ENCODE measurements around the gene SHKBP1. TPM values are rescaled to one million over a fixed set of nuclear protein-coding genes. Genes with fewer than 3 reads are reported as not detected.
A peak's percentile ranks its signal among the peaks of the same experiment; 100 is the strongest.

Gene SHKBP1
- total and polyA plus RNA-seq, 4 experiments from 2014 or later = 137 to 170 (median 161) TPM

DNA sequence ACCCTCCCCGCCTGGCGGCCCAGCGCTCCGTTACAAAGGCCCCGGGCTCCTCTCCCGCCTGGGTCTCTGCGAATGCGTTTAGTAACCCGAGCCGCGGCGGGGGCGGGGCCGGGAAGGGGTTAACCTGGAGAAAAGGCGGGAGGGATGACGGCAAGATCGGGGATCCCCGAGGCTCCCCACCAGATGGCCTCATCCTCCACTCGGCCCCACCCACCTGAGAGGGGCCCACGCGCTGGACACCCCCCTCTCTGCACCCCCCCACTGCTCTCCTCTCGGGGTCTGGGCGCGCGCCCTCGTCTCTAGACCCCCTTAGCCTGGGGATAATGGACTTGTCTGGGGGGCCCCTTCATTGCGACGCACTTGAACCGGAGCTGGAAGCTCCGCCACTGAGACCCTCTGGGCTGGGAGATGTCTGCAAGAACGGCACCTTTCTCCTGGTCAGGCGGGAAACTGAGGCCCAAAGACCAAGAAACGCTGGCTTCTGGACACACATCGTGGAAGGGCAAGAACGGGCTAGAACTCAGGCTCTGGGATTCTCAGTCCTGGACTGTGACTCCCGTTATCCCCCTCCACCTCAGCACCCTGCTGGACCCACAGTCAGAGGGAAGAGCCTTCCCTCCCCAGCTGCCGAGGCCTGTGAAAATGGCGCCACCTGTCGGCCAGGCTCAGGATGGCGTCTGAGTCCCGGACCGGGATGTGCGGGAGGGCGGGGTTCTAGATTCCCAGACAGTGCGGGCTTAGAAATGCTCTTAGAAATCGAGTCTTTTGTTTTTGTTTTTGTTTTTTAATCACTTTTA, 21.6 kb downstream of the SHKBP1 start:
- H3K4me1 Mint-ChIP-seq = peaks cover 34 to 63% (median 47%) of the 10 kb centered on the region in 4 donors

DNA sequence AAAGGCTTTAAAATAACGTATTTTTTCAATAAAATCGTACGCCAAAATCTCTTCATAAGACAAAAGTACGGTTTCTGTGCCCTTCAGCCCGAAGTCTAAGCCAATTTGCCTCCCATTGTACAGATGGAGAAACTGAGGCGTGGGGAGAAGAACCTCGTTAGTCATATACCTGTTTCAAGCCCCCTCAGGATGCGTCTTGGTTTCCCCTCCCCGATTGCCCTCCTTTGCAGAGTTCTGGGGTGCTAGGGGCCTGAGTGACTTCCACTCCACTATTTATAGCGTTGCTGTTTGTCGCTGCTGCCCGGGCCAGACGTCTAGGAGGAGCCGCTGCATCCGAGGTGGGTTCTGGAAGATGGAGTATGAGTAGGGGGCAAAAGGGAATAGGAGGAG, 22.2 kb downstream of the SHKBP1 start:
- intact Hi-C loops (cut with micrococcal nuclease) = loop anchor here (1.0 kb wide), 3 partner anchors 50 to 294 kb away; no protein-coding TSS in a partner anchor
- Histone ChIP-seq H3K4me1 (ENCODE audit: insufficient read depth, low read length) (peaks cover 70% of the 10 kb centered on the region), H3K36me3 (ENCODE audit: insufficient read depth, low read length) (no peaks in the 10 kb centered on the region), H3K27me3 (ENCODE audit: insufficient read depth, low read length) (peaks cover 26% of the 10 kb centered on the region), H3K4me3 (ENCODE audit: low read length in 2 of 2) (no peak overlapping the region), H3K9me3 (ENCODE audit: control insufficient read depth in 1 of 2, low read length in 2 of 2) (no peaks in the 10 kb centered on the region), H3K27ac (ENCODE audit: low read depth, low read length) (no peak overlapping the region)
- ChIA-PET POLR2A (ENCODE audit: partially characterized antibody) (interaction anchor here (0.8 to 7.8 kb wide), 4 partner anchors 7 to 50 kb away, joined by 3 to 71 read pairs (median 6); no protein-coding TSS in a partner anchor), CTCF (ENCODE audit: partially characterized antibody) (interaction anchor here (0.9 to 6.8 kb wide), 8 partner anchors 11 to 294 kb away, joined by 4 to 57 read pairs (median 11); no protein-coding TSS in a partner anchor)
- peaks cover 19 to 29% of the 10 kb centered on the region in 2 donors for H3K27me3 Mint-ChIP-seq
- peaks cover 37 to 69% (median 50%) of the 10 kb centered on the region in 4 donors for H3K4me1 Mint-ChIP-seq
- no peak for DNase-seq
- H3K27ac Mint-ChIP-seq = peak overlapping the region in 3 of 7 donors; percentile 28 to 83 (median 66)
- peak overlapping the region in 4 of 8 donors; percentile 44 to 58 (median 55) for H3K4me3 Mint-ChIP-seq
- H3K9me3 Mint-ChIP-seq = peaks cover 0 to 1% (median 0%) of the 10 kb centered on the region in 8 donors
- H3K36me3 Mint-ChIP-seq = no peaks in the 10 kb centered on the region

More for the DNA sequence above, 21.6 kb downstream of the SHKBP1 start:
- POLR2A ChIA-PET (ENCODE audit: partially characterized antibody) = interaction anchor here (0.8 to 7.8 kb wide), 4 partner anchors 8 to 28 kb away, joined by 3 to 71 read pairs (median 4); no protein-coding TSS in a partner anchor
- Histone ChIP-seq H3K4me3 (ENCODE audit: low read length in 2 of 2) (no peak overlapping the region), H3K27me3 (ENCODE audit: insufficient read depth, low read length) (peaks cover 26% of the 10 kb centered on the region), H3K9me3 (ENCODE audit: control insufficient read depth in 1 of 2, low read length in 2 of 2) (no peaks in the 10 kb centered on the region), H3K36me3 (ENCODE audit: insufficient read depth, low read length) (no peaks in the 10 kb centered on the region), H3K27ac (ENCODE audit: low read depth, low read length) (no peak overlapping the region), H3K4me1 (ENCODE audit: insufficient read depth, low read length) (peaks cover 64% of the 10 kb centered on the region)
- Mint-ChIP-seq H3K9me3 (peaks cover 0 to 1% (median 0%) of the 10 kb centered on the region in 8 donors), H3K4me3 (peak overlapping the region in 4 of 8 donors; percentile 45 to 58 (median 55)), H3K36me3 (no peaks in the 10 kb centered on the region), H3K27me3 (peaks cover 19 to 29% of the 10 kb centered on the region in 2 donors), H3K27ac (peak overlapping the region in 3 of 7 donors; percentile 28 to 68 (median 42))
- CTCF ChIA-PET (ENCODE audit: partially characterized antibody) = interaction anchor here (0.8 to 6.8 kb wide), 8 partner anchors 12 to 293 kb away, joined by 3 to 57 read pairs (median 11); no protein-coding TSS in a partner anchor
- intact Hi-C loops (cut with micrococcal nuclease) = loop anchor here (1.0 kb wide), 2 partner anchors 49 to 69 kb away; no protein-coding TSS in a partner anchor
- peak; percentile 76 to 83 (median 78) for DNase-seq

- Mint-ChIP-seq H3K4me3 (peak overlapping the region in 7 of 8 donors; percentile 52 to 76 (median 68)), H3K4me1 (peaks cover 37 to 69% (median 50%) of the 10 kb centered on the region in 4 donors), H3K9me3 (peaks cover 0 to 3% (median 0%) of the 10 kb centered on the region in 8 donors), H3K27me3 (peaks cover 19 to 29% of the 10 kb centered on the region in 2 donors), H3K36me3 (no peaks in the 10 kb centered on the region), H3K27ac (peak overlapping the region in 6 of 7 donors; percentile 0 to 67 (median 14))
- Histone ChIP-seq H3K27ac (ENCODE audit: low read depth, low read length) (no peak overlapping the region), H3K4me1 (ENCODE audit: insufficient read depth, low read length) (peaks cover 71% of the 10 kb centered on the region), H3K36me3 (ENCODE audit: insufficient read depth, low read length) (no peaks in the 10 kb centered on the region), H3K27me3 (ENCODE audit: insufficient read depth, low read length) (peaks cover 26% of the 10 kb centered on the region), H3K9me3 (ENCODE audit: control insufficient read depth in 1 of 2, low read length in 2 of 2) (no peaks in the 10 kb centered on the region), H3K4me3 (ENCODE audit: low read length in 2 of 2) (no peak overlapping the region)
- POLR2A ChIA-PET (ENCODE audit: partially characterized antibody) = interaction anchor here (0.6 to 7.8 kb wide), 5 partner anchors 10 to 179 kb away, joined by 3 to 71 read pairs (median 8); no protein-coding TSS in a partner anchor
- peak in 1 of 5 donors; percentile 65 for DNase-seq
- intact Hi-C loops (cut with micrococcal nuclease) = loop anchor here (1.0 kb wide), 1 partner anchor 294 kb away; no protein-coding TSS in a partner anchor
- CTCF ChIA-PET (ENCODE audit: partially characterized antibody) = interaction anchor here (0.5 to 6.8 kb wide), 10 partner anchors 11 to 295 kb away, joined by 3 to 57 read pairs (median 8); no protein-coding TSS in a partner anchor
Measured at GRCh38 chr19:40599331-40599901, 22.7 kb downstream of the SHKBP1 start.

DNA sequence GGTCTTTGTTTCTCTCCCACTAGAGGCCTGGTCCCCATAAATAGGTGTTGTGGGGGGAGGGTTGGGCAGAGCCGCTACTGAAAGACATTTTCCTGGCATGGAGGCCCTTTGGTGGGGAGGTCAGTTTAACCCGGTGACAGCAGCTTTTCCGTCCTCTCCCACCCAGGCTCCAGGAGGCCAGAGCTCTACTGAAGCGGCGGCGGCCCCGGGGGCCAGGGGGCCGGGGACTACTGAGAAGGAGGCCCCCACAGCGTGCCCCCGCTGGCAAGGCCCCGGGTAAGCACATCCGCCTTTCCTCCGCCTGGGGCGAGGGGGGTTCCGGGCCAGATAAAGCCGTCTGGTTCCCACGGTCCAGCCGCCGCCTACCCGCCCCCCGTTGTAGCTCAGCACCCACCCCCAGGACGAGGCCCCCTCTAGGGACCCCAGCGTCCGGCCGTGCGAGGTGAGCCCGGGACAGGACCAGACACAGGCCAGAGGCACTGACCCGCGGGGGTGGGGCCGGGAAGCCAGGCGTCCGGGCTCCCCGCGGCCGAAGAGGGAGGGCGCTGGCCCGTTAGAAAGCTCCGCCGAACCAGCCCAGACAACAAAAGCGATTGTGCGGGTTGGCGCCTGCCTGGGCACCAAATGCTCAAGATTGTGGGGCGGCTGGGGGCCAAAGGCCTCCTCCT, 23.4 kb downstream of the SHKBP1 start:
- H3K27ac ChIP-seq (ENCODE audit: low read depth, low read length) = no peak overlapping the region
- POLR2A ChIA-PET (ENCODE audit: partially characterized antibody) = interaction anchor here (0.6 to 7.8 kb wide), 4 partner anchors 10 to 180 kb away, joined by 3 to 71 read pairs (median 10); no protein-coding TSS in a partner anchor
- Mint-ChIP-seq H3K4me3 (peak overlapping the region in 7 of 8 donors; percentile 68 to 84 (median 78)), H3K27me3 (peaks cover 19 to 29% of the 10 kb centered on the region in 2 donors), H3K4me1 (peaks cover 37 to 69% (median 51%) of the 10 kb centered on the region in 4 donors), H3K27ac (peak overlapping the region in 6 of 7 donors; percentile 0 to 81 (median 46)), H3K9me3 (peaks cover 0 to 3% (median 0%) of the 10 kb centered on the region in 8 donors), H3K36me3 (no peaks in the 10 kb centered on the region)
- H3K36me3 ChIP-seq (ENCODE audit: insufficient read depth, low read length) = no peaks in the 10 kb centered on the region
- intact Hi-C loops (cut with micrococcal nuclease) = loop anchor here (1.0 to 5.0 kb wide), 3 partner anchors 15 to 295 kb away; partner anchors contain the start of gene SERTAD1
- peak in 1 of 5 donors; percentile 42 for DNase-seq
- no peaks in the 10 kb centered on the region for H3K9me3 ChIP-seq (ENCODE audit: control insufficient read depth in 1 of 2, low read length in 2 of 2)
- peaks cover 26% of the 10 kb centered on the region for H3K27me3 ChIP-seq (ENCODE audit: insufficient read depth, low read length)
- H3K4me3 ChIP-seq (ENCODE audit: low read length in 2 of 2) = no peak overlapping the region
- CTCF ChIA-PET (ENCODE audit: partially characterized antibody) = interaction anchor here (0.5 to 6.8 kb wide), 10 partner anchors 10 to 295 kb away, joined by 3 to 57 read pairs (median 8); no protein-coding TSS in a partner anchor
- peaks cover 72% of the 10 kb centered on the region for H3K4me1 ChIP-seq (ENCODE audit: insufficient read depth, low read length)

- peak in 1 of 5 donors; percentile 33 for DNase-seq
- Histone ChIP-seq H3K27ac (ENCODE audit: low read depth, low read length) (no peak overlapping the region), H3K9me3 (ENCODE audit: control insufficient read depth in 1 of 2, low read length in 2 of 2) (no peaks in the 10 kb centered on the region), H3K27me3 (ENCODE audit: insufficient read depth, low read length) (peaks cover 26% of the 10 kb centered on the region), H3K4me3 (ENCODE audit: low read length in 2 of 2) (no peak overlapping the region), H3K36me3 (ENCODE audit: insufficient read depth, low read length) (no peaks in the 10 kb centered on the region), H3K4me1 (ENCODE audit: insufficient read depth, low read length) (peaks cover 75% of the 10 kb centered on the region)
- H3K36me3 Mint-ChIP-seq = peaks cover 0 to under 1% of the 10 kb centered on the region in 2 donors
- peak overlapping the region in 6 of 7 donors; percentile 15 to 81 (median 58) for H3K27ac Mint-ChIP-seq
- H3K9me3 Mint-ChIP-seq = peaks cover 0 to 3% (median 0%) of the 10 kb centered on the region in 8 donors
- intact Hi-C loops (cut with micrococcal nuclease) = loop anchor here (2.0 to 5.0 kb wide), 2 partner anchors 14 to 173 kb away; partner anchors contain the start of gene SERTAD1
- POLR2A ChIA-PET (ENCODE audit: partially characterized antibody) = interaction anchor here (1.6 to 7.8 kb wide), 4 partner anchors 9 to 135 kb away, joined by 8 to 71 read pairs (median 26); partner anchors contain the start of genes BLVRB and SPTBN4
- peak overlapping the region; percentile 57 to 84 (median 73) for H3K4me3 Mint-ChIP-seq
- H3K4me1 Mint-ChIP-seq = peaks cover 40 to 74% (median 54%) of the 10 kb centered on the region in 4 donors
- CTCF ChIA-PET (ENCODE audit: partially characterized antibody) = interaction anchor here (1.0 to 6.8 kb wide), 9 partner anchors 10 to 296 kb away, joined by 3 to 57 read pairs (median 8); no protein-coding TSS in a partner anchor
- peaks cover 19 to 29% of the 10 kb centered on the region in 2 donors for H3K27me3 Mint-ChIP-seq
Measured at GRCh38 chr19:40600570-40601133, 24.0 kb downstream of the SHKBP1 start.
